Testis (tissue), 2 donors: ENCODE data around the gene TMED10.

Source experiments
- POLR2A ChIP-seq: fragments of 450-650 bp; IDR thresholded peaks from one replicate; pipeline ENCODE4 v1.6.1; 2017; ENCODE audit warnings: antibody characterized with exemption, mild to moderate bottlenecking, moderate library complexity
- TF ChIP-seq, protein P1 (sequence below), 3 experiments: fragments of 450-650 bp in 2 of 3; fragments of 200-600 bp in 1 of 3; sonication (generic) in 1 of 3; IDR thresholded peaks; one replicate each; pipeline ENCODE4 v1.5.1; 2016 to 2019; ENCODE audit warnings: antibody characterized with exemption in 3 of 3, mild to moderate bottlenecking in 2 of 3, moderate library complexity in 1 of 3

DNA sequence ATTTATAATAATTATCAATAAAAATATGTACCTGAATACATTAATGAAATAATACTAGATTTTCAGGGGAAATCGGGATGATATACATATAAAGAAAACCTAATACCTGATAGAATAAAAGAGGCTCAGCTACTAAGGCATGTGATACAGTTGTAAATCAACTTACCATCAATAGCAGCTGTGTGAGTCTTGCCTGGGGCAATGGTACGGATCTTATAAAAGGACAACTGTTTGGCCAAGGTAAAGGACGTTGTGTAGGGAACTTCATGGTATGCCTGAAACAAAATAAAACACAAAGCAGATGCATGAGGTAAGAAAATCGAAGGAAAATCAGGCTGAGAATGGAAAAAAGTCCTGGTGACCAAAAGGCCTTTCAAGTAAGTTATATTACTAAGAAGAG lies 74.9 kb downstream of the TMED10 start:
- TF ChIP-seq, protein P1, sequence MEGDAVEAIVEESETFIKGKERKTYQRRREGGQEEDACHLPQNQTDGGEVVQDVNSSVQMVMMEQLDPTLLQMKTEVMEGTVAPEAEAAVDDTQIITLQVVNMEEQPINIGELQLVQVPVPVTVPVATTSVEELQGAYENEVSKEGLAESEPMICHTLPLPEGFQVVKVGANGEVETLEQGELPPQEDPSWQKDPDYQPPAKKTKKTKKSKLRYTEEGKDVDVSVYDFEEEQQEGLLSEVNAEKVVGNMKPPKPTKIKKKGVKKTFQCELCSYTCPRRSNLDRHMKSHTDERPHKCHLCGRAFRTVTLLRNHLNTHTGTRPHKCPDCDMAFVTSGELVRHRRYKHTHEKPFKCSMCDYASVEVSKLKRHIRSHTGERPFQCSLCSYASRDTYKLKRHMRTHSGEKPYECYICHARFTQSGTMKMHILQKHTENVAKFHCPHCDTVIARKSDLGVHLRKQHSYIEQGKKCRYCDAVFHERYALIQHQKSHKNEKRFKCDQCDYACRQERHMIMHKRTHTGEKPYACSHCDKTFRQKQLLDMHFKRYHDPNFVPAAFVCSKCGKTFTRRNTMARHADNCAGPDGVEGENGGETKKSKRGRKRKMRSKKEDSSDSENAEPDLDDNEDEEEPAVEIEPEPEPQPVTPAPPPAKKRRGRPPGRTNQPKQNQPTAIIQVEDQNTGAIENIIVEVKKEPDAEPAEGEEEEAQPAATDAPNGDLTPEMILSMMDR (IDR thresholded peaks at IDR 0.05): no peak
- no peak for TF ChIP-seq POLR2A
